Hematopoietic multipotent progenitor cell (in vitro differentiated cells): ENCODE measurements around the gene CEACAM1. TPM values are rescaled to one million over a fixed set of nuclear protein-coding genes. Genes with fewer than 3 reads are reported as not detected.
"Not testable (repeated sequence)": the region's sequence is repeated elsewhere in the genome, so short reads cannot be mapped to it uniquely, and the experiment has no call there.

Experiments
- DNase-seq, 3 donors: peaks; one replicate each; pipeline ENCODE4 v3.0.0-alpha.2; 2011 to 2015; ENCODE audit warnings: low read depth in 2 of 3, low spot score in 2 of 3
- total RNA-seq: library from RNA; depleted of rRNA; stranded (reverse); fragments of >200 nt; gene quantifications from one replicate; pipeline ENCODE4 v1.2.3, GENCODE V29; 2012

Gene CEACAM1
- total RNA-seq, 1 donor = 1.3 TPM

GRCh38 chr19:42514449-42514848, 13.8 kb downstream of the CEACAM1 start:
- no peak for DNase-seq

DNA sequence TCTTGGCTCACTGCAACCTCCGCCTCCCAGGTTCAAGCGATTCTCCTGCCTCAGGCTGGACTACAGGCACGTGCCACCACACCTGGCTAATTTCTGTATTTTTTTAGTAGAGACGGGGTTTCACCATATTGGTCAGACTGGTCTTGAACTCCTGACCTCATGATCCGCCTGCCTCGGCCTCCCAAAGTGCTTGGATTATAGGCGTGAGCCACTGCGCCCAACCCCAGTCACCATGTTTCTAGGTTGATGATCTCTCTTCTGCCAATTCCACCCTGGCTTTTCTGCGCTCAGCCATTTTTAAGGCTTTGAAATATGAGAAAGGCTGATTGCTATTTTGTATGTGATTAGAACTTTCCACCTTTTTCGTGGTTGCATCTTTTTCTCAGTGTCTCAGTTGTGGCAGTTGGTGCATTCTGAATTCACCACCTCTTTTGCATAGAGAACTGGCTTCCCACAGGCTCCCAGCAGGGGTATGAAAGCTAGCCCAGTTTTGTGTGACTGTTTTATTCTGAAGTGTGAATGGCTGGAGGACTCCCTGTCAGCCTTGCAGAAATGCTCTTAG, 15.5 kb downstream of the CEACAM1 start:
- no peak for DNase-seq

DNA sequence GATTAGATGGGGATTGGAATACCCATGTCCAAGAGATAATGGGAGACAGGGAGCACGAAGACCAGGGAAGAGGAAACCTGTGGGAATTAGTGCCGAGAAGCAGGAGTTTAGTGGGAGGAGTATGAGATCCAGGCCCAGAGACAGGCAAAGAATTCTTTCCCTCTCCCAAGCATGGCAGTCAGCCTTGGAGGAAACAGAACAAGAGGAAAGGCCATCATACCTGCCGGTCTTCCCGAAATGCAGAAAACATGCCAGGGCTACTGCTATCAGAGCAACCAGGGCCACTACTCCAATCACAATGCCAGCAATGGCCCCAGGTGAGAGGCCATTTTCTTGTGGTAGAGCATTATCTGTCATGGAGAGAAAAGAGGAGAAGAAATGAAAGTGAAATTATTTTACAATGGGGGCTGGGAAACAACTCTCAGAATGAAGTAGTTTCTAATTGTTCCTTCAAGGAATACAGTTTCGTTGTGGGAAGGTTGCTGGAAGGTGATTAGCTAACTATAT, 16.1 kb downstream of the CEACAM1 start:
- no peak for DNase-seq

DNA sequence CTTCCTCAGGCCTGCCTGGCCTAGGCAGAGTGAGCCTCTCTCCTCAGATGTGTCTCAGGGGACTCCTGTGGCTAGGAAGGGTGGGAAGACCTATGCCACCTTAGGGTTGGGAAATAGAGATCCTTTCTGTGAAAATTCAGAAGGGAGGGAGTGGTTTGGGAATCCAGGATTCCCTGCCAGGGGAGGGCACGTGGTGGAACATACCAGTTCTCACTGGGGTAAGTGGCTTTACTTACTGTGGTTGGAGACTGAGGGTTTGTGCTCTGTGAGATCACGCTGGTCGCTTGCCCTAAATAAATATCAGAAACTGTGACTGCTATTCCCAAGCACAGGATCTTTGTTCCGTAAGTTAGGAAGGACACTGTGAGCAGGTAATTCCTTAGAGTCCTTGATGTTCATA, 16.9 kb downstream of the CEACAM1 start:
- DNase-seq = no peak

GRCh38 chr19:42508892-42509444, 19.3 kb downstream of the CEACAM1 start:
- DNase-seq = no peak

DNA sequence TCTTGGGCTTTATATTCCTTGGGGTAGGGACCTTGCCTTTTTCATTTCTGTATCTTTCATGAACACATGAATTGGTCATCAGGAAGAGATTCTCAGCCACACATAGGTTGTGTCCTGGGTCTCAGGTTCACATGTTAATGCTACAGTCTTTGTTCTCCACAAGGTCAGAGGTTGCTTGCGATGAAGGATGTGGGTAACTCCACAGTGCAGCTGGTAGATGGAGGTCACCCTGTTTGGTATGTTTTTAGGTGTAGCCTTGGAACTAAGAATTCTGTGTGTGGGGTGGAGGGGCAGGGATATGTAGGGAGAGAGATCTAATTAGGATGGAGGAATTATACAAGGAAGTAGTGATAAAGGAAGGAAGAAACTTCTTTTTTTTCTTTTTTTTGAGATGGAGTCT, 23.2 kb downstream of the CEACAM1 start:
- no peak for DNase-seq

DNA sequence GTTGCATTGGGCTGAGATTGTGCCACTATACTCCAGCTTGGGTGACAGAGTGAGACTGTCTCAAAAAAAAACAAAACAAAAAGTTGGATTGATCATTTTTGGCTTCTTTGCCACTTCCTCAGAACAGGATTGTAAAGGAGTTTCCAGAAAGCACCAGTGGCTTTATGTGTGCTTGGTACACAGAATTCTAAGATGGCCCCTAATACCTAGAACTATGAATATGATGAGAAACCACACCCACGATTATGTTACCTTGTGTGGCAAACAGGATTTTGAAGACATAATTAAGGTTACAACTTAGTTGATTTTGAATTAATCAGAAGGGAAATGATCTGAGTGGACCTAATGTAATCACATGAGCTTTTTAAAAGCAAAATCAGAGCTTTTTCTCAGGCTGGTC, 26.5 kb downstream of the CEACAM1 start:
- DNase-seq = no peak

- DNase-seq = not testable (repeated sequence)
These were observed 27.0 kb downstream of the CEACAM1 start for GRCh38 chr19:42501243-42501642.

DNA sequence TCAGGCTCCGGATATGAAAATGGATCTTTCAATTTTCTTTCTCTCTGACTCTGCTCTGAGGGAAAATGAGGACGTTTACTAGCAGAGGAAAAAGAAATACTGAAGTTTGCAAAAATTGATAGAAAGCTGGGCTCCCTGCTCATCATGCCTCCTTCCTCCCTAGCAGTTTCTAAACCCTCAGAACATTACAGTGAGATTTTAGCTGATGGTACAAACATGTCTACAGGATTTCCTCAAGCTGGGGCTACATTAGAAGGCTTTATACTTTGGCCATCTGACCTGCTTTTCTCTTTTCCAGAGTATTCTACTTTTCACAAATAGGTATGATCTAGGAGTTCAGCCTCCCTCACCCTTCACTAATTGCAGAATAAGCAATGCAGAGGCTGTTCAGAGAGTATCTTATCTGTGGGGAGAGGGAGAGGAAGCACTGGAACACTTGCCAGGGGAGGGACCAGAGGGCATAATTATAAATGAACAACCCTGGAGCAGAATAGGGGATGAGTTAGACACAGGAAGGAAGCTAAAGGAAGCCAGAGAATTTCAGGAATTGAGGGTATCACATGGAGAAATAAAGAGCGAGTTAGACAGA, 30.0 kb downstream of the CEACAM1 start:
- DNase-seq = no peak

DNA sequence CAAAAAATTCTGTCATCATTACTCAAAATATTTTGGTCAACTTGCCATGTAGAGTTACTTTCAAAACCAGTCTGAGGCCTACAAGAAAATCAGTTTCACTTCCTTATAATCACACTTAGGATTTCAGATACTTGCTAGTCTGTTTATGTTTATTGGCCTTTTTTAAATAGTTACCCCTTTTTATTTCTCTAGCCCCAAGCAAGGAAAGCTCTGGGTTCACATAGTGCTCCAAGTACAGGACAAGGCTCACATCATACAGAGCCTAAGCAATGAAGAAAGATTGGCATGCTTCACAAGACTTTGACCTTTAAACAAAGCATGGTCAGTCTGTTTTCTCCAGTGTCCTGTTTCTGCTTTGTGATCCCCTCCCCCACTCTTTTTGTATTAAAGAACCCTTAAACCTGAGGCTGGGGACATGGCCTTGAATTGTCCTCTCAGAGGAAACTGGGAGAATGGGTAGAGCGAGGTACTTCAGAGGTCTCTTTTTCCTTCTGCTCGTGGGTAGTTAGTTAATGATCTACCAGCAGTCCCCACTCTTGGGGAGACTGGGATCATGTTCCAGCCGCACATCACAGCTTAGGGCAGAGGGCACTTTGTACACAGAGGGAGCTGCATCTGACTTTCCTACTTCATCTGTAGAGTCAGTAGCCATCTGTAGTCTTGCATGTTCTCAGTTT, 30.7 kb downstream of the CEACAM1 start:
- DNase-seq = no peak

GRCh38 chr19:42496460-42497133, 31.7 kb downstream of the CEACAM1 start:
- DNase-seq = no peak

- no peak for DNase-seq
These were observed 32.6 kb downstream of the CEACAM1 start for GRCh38 chr19:42495663-42496062.

GRCh38 chr19:42494321-42494720, 34.0 kb downstream of the CEACAM1 start:
- DNase-seq = no peak

DNA sequence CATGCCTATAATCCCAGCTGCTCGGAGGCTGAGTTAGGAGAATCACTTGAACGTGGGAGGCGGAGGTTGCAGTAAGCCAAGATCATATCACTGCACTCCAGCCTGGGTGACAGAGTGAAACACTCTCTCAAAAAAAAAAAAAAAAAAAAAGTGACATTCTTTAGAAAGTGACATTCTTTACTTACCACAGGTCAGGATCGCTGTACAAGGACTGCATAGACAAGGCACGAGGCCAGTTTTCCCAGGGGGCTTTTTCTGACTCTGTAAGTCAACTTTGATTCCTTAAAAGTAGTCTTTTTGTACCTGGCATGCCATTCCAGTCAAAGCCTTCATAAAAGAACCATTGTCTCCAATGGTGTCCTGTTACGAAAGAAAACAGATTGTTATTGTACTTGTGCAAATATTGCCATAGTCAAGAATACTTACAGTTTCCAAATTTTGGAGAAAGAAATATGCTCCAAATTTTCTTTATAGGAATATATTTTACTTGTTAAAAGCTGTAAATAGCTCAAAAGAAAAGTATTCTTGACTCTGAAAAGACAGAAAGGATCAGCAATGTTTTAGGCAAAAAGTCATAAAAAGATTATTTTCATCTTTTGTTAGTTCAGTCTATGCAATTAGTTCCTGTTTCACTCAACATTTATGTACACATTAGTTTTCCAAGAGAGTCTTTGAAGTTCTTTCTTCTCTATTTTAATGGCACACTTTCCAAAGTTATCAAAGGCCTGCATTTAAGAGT, 39.3 kb downstream of the CEACAM1 start:
- no peak for DNase-seq

- DNase-seq = no peak
These were observed 40.5 kb downstream of the CEACAM1 start for GRCh38 chr19:42487798-42488178.

DNA sequence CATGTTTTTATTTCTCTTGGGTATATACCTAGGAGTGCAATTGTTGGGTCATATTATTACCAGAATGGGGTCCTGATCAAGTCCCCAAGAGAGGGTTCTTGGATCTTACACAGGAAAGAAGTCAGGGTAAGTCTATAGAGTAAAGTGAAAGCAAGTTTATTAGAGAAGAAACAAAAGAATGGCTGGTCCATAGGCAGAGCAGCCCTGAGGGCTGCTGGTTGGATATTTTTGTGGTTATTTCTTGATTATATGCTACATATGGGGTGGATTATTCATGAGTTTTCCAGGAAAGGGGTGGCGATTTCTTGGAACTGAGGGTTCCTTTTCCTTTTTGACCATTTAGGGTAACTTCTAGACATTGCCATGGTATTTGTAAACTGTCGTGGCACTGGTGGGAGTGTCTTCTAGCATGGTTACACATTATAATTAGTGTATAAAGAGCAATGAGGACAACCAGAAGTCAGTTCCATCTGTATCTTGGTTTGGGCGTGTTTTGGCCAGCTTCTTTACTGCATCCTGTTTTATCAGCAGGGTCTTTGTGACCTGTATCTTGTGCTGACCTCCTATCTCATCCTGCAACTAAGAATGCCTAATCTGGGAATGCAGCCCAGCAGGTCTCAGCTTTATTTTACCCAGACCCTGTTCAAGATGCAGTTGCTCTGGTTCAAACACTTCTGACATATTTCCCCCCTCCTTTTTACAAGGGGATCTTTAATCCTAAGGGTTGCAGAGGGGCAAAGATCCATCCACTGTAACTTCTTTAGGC, 41.1 kb downstream of the CEACAM1 start:
- no peak for DNase-seq

- DNase-seq = not testable (repeated sequence)
These were observed 43.2 kb downstream of the CEACAM1 start for GRCh38 chr19:42485036-42485435.

DNA sequence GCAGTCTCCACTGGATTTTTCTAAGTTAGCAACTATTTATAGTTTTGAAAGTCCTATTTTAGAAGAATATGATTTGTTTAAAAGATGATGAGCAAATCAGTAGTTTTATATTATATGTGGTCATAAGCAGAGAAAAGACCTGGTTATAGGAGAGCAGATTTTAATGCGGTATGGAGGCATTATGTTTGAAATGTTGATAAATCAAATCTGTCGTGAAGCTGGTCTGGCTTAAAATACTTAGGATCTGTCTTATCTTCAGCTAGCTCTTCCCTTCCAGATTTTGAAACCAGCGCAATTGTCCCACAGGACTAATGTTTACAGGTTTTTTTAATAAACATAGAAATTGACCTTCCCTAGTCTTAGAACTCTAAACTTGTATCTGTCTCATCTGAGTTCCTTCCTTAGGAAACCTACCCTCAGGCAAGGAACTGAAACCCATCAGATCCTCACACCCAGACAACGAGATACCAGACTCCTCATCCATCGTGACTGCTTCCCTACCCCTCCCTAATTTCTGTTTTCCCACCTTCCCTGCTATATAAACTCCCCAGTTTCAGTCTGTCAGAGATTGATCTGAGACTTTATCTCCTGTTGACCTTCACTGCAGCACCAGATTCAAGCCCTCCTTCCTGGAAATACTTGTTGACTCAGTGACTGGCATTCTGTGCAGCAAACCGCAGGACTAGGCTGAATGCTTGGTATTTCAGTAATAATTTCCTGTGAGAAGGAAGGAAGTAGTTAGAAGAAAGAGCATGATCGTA, 47.8 kb downstream of the CEACAM1 start:
- no peak for DNase-seq

- no peak for DNase-seq
These were observed 48.5 kb downstream of the CEACAM1 start for GRCh38 chr19:42479736-42480135.
